Tibial artery (tissue), 4 donors: ENCODE data around the gene AKT2.

Experiments used
- DNase-seq, 2 donors: peaks; one replicate each; pipeline ENCODE4 v3.0.0-alpha.2; 2019
- H3K27ac ChIP-seq, 2 donors: fragments of 200-600 bp; sonication (generic) in 1 of 2; 1 replicate in 1 of 2; 2 replicates in 1 of 2; pipeline ENCODE4 v1.5.1; 2018 to 2019; ENCODE audit warnings: mild to moderate bottlenecking in 1 of 2
- H3K27me3 ChIP-seq, 2 donors: fragments of 200-600 bp; sonication (generic) in 1 of 2; one replicate each; pipeline versions ENCODE4 v1.5.1 to v1.6.0; 2016 to 2019
- H3K36me3 ChIP-seq, 3 donors: fragments of 200-600 bp; sonication (generic) in 2 of 3; one replicate each; pipeline ENCODE4 v1.5.1; 2016 to 2019; ENCODE audit warnings: mild to moderate bottlenecking in 2 of 3
- H3K4me1 ChIP-seq, 4 donors: fragments of 200-600 bp; sonication (generic) in 2 of 4; 1 replicate in 3 of 4; 2 replicates in 1 of 4; pipeline ENCODE4 v1.5.1; 2016 to 2019
- H3K4me3 ChIP-seq, 2 donors: fragments of 200-600 bp; sonication (generic) in 1 of 2; 1 replicate in 1 of 2; 2 replicates in 1 of 2; pipeline ENCODE4 v1.5.1; 2018 to 2019; ENCODE audit warnings: mild to moderate bottlenecking in 2 of 2
- H3K9me3 ChIP-seq, 3 donors: fragments of 200-600 bp; sonication (generic) in 1 of 3; one replicate each; pipeline ENCODE4 v1.5.1; 2016 to 2019
- intact Hi-C: fragments of 100-400 bp; cut with DNase I; formaldehyde crosslinking; loops from one replicate; pipeline ENCODE4 v1.15.0; 2023; ENCODE audit warnings: low total_unique reads
- TF ChIP-seq, protein P1 (sequence below), 2 experiments: fragments of 200-600 bp in 1 of 2; fragments of 450-650 bp in 1 of 2; IDR thresholded peaks; one replicate each; pipeline ENCODE4 v1.5.1; 2017 to 2019; ENCODE audit warnings: antibody characterized with exemption in 2 of 2, mild to moderate bottlenecking in 1 of 2, moderate library complexity in 1 of 2

AKT2 gene

GRCh38 chr19:40235238-40236025, 49.7 kb downstream of the AKT2 start:
- DNase-seq: peak in 1 of 2 donors; percentile 57
- no peaks in the 10 kb centered on the region for H3K9me3 ChIP-seq
- intact Hi-C loops: no loop called here
- TF ChIP-seq, protein P1, sequence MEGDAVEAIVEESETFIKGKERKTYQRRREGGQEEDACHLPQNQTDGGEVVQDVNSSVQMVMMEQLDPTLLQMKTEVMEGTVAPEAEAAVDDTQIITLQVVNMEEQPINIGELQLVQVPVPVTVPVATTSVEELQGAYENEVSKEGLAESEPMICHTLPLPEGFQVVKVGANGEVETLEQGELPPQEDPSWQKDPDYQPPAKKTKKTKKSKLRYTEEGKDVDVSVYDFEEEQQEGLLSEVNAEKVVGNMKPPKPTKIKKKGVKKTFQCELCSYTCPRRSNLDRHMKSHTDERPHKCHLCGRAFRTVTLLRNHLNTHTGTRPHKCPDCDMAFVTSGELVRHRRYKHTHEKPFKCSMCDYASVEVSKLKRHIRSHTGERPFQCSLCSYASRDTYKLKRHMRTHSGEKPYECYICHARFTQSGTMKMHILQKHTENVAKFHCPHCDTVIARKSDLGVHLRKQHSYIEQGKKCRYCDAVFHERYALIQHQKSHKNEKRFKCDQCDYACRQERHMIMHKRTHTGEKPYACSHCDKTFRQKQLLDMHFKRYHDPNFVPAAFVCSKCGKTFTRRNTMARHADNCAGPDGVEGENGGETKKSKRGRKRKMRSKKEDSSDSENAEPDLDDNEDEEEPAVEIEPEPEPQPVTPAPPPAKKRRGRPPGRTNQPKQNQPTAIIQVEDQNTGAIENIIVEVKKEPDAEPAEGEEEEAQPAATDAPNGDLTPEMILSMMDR (IDR thresholded peaks at IDR 0.05): no peak
- no peaks in the 10 kb centered on the region for H3K27me3 ChIP-seq
- H3K4me1 ChIP-seq: peaks cover 0 to 3% (median 0%) of the 10 kb centered on the region in 4 donors
- H3K4me3 ChIP-seq: no peak overlapping the region
- H3K27ac ChIP-seq: no peak overlapping the region
- H3K36me3 ChIP-seq: peaks cover 58 to 82% (median 80%) of the 10 kb centered on the region in 3 donors

- Histone ChIP-seq H3K27me3 (no peaks in the 10 kb centered on the region), H3K4me3 (no peak overlapping the region), H3K9me3 (no peaks in the 10 kb centered on the region), H3K36me3 (peaks cover 50 to 74% (median 72%) of the 10 kb centered on the region in 3 donors), H3K4me1 (peaks cover 0 to 7% (median 2%) of the 10 kb centered on the region in 4 donors), H3K27ac (no peak overlapping the region)
- intact Hi-C loops: no loop called here
- TF ChIP-seq, protein P1 (IDR thresholded peaks at IDR 0.05): no peak
- DNase-seq: no peak
Measured at GRCh38 chr19:40234429-40235237, 50.5 kb downstream of the AKT2 start.

DNA sequence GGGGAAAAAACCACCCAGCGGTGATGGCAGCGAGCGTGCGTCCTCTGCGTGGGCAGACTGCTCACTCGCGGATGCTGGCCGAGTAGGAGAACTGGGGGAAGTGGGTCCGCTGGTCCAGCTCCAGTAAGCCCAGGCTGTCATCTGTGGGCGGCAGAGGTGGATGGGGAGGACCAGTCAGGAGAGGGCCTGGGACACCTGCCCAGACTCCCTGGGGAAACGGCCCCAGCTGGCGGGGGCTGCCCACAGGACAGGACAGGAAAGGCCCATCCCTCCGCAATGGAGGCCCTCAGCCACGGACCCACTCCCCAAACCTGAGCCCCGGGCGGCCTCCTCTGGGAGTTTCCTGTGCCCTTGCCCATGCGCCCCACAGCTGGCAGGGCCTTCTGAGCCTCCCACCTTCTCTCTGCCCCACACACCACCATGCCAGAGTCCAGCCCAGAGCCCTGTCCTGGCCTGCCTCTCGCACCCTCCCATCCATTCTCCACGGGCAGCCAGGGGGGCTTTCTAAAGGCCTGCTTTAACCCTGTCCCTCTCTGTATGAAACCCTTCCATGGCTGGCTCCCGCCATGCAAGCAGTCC, 51.2 kb downstream of the AKT2 start:
- no peak for DNase-seq
- intact Hi-C loops: no loop called here
- Histone ChIP-seq H3K27me3 (no peaks in the 10 kb centered on the region), H3K27ac (no peak overlapping the region), H3K9me3 (no peaks in the 10 kb centered on the region), H3K4me1 (peaks cover 0 to 14% (median 3%) of the 10 kb centered on the region in 4 donors), H3K4me3 (no peak overlapping the region), H3K36me3 (peaks cover 45 to 66% (median 65%) of the 10 kb centered on the region in 3 donors)
- TF ChIP-seq, protein P1 (IDR thresholded peaks at IDR 0.05): no peak

GRCh38 chr19:40232949-40233810, 52.0 kb downstream of the AKT2 start:
- peaks cover 0 to 15% (median 3%) of the 10 kb centered on the region in 4 donors for H3K4me1 ChIP-seq
- TF ChIP-seq, protein P1 (IDR thresholded peaks at IDR 0.05): no peak
- no peak for DNase-seq
- H3K27me3 ChIP-seq: no peaks in the 10 kb centered on the region
- no peak overlapping the region for H3K4me3 ChIP-seq
- no peaks in the 10 kb centered on the region for H3K9me3 ChIP-seq
- intact Hi-C loops: no loop called here
- no peak overlapping the region for H3K27ac ChIP-seq
- peaks cover 38 to 59% (median 57%) of the 10 kb centered on the region in 3 donors for H3K36me3 ChIP-seq

- peaks cover 0 to 15% (median 3%) of the 10 kb centered on the region in 4 donors for H3K4me1 ChIP-seq
- H3K9me3 ChIP-seq: no peaks in the 10 kb centered on the region
- intact Hi-C loops: no loop called here
- no peak overlapping the region for H3K4me3 ChIP-seq
- H3K27me3 ChIP-seq: peaks cover 0 to 3% of the 10 kb centered on the region in 2 donors
- DNase-seq: peak in 1 of 2 donors; percentile 58
- no peak overlapping the region for H3K27ac ChIP-seq
- H3K36me3 ChIP-seq: peaks cover 31 to 52% (median 50%) of the 10 kb centered on the region in 3 donors
- TF ChIP-seq, protein P1 (IDR thresholded peaks at IDR 0.05): no peak
Measured at GRCh38 chr19:40232479-40232878, 52.7 kb downstream of the AKT2 start.
